Measurements from ENCODE around the gene CENPVL3. TPM values are rescaled to one million over a fixed set of nuclear protein-coding genes. Genes with fewer than 3 reads are reported as not detected.
"Not testable (repeated sequence)": the region's sequence is repeated elsewhere in the genome, so short reads cannot be mapped to it uniquely, and the experiment has no call there.

Gene CENPVL3
- total RNA-seq (2021; fragmentation: NEBNext Ultra II Directional; extraction: Animal tissue kit (Norgen Biotek cat#: 25700)), result 5.0 and 5.2 TPM in 2 replicates
- polyA plus RNA-seq (2011; rRNA removed), result 11.3 and 15.6 TPM in 2 replicates
- polyA plus RNA-seq (2011; cell fraction: cytosol; rRNA removed), result 10.5 TPM
- polyA plus RNA-seq (2011; cell fraction: nucleus; rRNA removed), result 6.1 TPM
- 3.9 to 5.4 TPM (median 5.1 TPM) in 4 replicates for polyA plus RNA-seq (2012, experiment 1 of 2)
- 4.4 TPM for polyA plus RNA-seq (2012, experiment 2 of 2)
- 2.7 TPM for polyA plus RNA-seq (2013, experiment 1 of 2)
- 2.9 TPM for polyA plus RNA-seq (2013, experiment 2 of 2)
- polyA minus RNA-seq (2011; rRNA and poly(A)+ RNA removed), result 5.6 and 7.3 TPM in 2 replicates
- 4.8 TPM for polyA minus RNA-seq (2011; cell fraction: cytosol; rRNA and poly(A)+ RNA removed)
- polyA minus RNA-seq (2011; cell fraction: nucleus; rRNA and poly(A)+ RNA removed), result 3.4 TPM
- long read RNA-seq, experiment 1, transcript CENPVL3-201 (1 exons, 1,945 nt), result major isoform, 12 of 12 reads
- long read RNA-seq, experiment 1, partial matches to known transcripts, result 0 of 12 reads
- long read RNA-seq, experiment 1, other reads (novel, unspliced or antisense), result 0 of 12 reads
- long read RNA-seq, experiment 2, result 0 reads

- H3K4me2 ChIP-seq (ENCODE audit: insufficient read depth in 1 of 2, low read depth in 2 of 2, low read length in 2 of 2), result peak within 1 kb of the TSS; percentile 46 to 64
- TF ChIP-seq MAX (IDR thresholded peaks at IDR 0.05), result peak; percentile 87
- TF ChIP-seq SP1 (IDR thresholded peaks at IDR 0.05; ENCODE audit: low read depth, low read length), result 0 out of 2 replicates have a peak, but pooled peaks have one; percentile 45
- peak; percentile 81 for TF ChIP-seq E2F6 (IDR thresholded peaks at IDR 0.05)
- 0 out of 2 replicates have a peak, but pooled peaks have one; percentile 37 for TF ChIP-seq YY1 (IDR thresholded peaks at IDR 0.05; ENCODE audit: low read depth, low read length)
- peak; percentile 46 for TF ChIP-seq KDM4A (IDR thresholded peaks at IDR 0.05; ENCODE audit: low read depth, low read length, severe bottlenecking)
- 0 out of 2 replicates have a peak, but pooled peaks have one; percentile 13 for TF ChIP-seq TBP (IDR thresholded peaks at IDR 0.05; ENCODE audit: low read depth, low read length)
- H3K36me3 ChIP-seq (ENCODE audit: control insufficient read depth in 2 of 4, insufficient read depth in 4 of 4, low read length in 3 of 4); H2BK20ac ChIP-seq (ENCODE audit: low read length); H2BK12ac ChIP-seq (ENCODE audit: low read depth, low read length); H3K4ac ChIP-seq (replicated peaks; ENCODE audit: insufficient read length, low read depth, low read length); H2BK120ac ChIP-seq (replicated peaks; ENCODE audit: low read depth, low read length); H4K20me1 ChIP-seq (replicated peaks in 1 of 2; ENCODE audit: control insufficient read depth in 1 of 2, insufficient read depth in 2 of 2, low read length in 2 of 2); H4K5ac ChIP-seq (ENCODE audit: insufficient read length, low read depth, low read length); H4K8ac ChIP-seq (ENCODE audit: extremely low read depth, insufficient read depth, low read length); H3K79me1 ChIP-seq (ENCODE audit: low read depth, low read length); CTCF ChIA-PET (ENCODE audit: partially characterized antibody); H3K56ac ChIP-seq (replicated peaks; ENCODE audit: insufficient read length, low read depth, low read length); H2BK15ac ChIP-seq (ENCODE audit: low read length); H3K27me3 ChIP-seq (replicated peaks in 1 of 4; ENCODE audit: control insufficient read depth in 3 of 4, extremely low read depth in 1 of 4, insufficient read depth in 3 of 4, low read length in 3 of 4); H3K79me2 ChIP-seq (ENCODE audit: control insufficient read depth in 1 of 2, insufficient read depth in 2 of 2, low read length in 2 of 2); H2AK5ac ChIP-seq (ENCODE audit: low read depth, low read length); H3K18ac ChIP-seq (ENCODE audit: extremely low read depth, low read length); H3K14ac ChIP-seq (ENCODE audit: insufficient read length); H2BK5ac ChIP-seq (ENCODE audit: low read depth, low read length); H3K23ac ChIP-seq (ENCODE audit: insufficient read length); H3K27ac ChIP-seq (ENCODE audit: low read depth, low read length); POLR2A ChIA-PET (ENCODE audit: partially characterized antibody); H3K23me2 ChIP-seq (ENCODE audit: low read depth, low read length); H4K91ac ChIP-seq (replicated peaks; ENCODE audit: insufficient read length, low read length); H3K4me1 ChIP-seq (replicated peaks in 1 of 4; ENCODE audit: control insufficient read depth in 3 of 4, insufficient read depth in 4 of 4, low read length in 3 of 4): not testable (repeated sequence)
- DNase-seq (ENCODE audit: low read depth in 1 of 2, low spot score in 2 of 2), result peak in 1 of 2 experiments; percentile 55
- peaks cover 3 to 11% of the 10 kb centered on the region in 2 experiments; a peak in 3 of 4 replicates for H3K9me3 ChIP-seq (ENCODE audit: insufficient read depth in 2 of 2, low read depth in 1 of 2, low read length in 1 of 2)
- H3K9ac ChIP-seq (replicated peaks in 1 of 4; ENCODE audit: extremely low read depth in 1 of 4, low read depth in 3 of 4, low read length in 3 of 4), result peak within 1 kb of the TSS in 1 of 4 experiments; percentile 14; a peak in 2 of 7 replicates
- H3K4me3 ChIP-seq (ENCODE audit: extremely low read depth in 1 of 4, insufficient read depth in 2 of 4, low read depth in 3 of 4, low read length in 4 of 4), result peak within 1 kb of the TSS; percentile 10 to 52 (median 20); a peak in 6 of 8 replicates
- H2AFZ ChIP-seq (ENCODE audit: low read length), result 0 out of 2 replicates have a peak within 1 kb of the TSS, but pooled peaks have one; percentile 32
- 3% methylated on average over 6 of the region's 81 CpGs; no CpG with 5 or more reads in 1 of the 2 experiments for WGBS, 2 experiments (ENCODE audit: extremely low coverage in 1 of 2, insufficient coverage in 1 of 2, insufficient read length in 1 of 2, insufficient replicate concordance in 2 of 2, low coverage in 1 of 2, low lambda C conversion rate in 2 of 2, missing lambda C conversion rate in 1 of 2)
- peak; percentile 85 for FAIRE-seq
Observed at GRCh38 chrX:51618241-51619155, at the start of gene CENPVL3. Gene CENPVL3, minus strand, starts transcription at chrX:51618912. Its CDS starts 39 bp downstream, at chrX:51618873.

Measured in H1 (cell line).